ENCODE measurements around the gene ZDHHC24. TPM values are rescaled to one million over a fixed set of nuclear protein-coding genes. Genes with fewer than 3 reads are reported as not detected.
A peak's percentile ranks its signal among the peaks of the same experiment; 100 is the strongest.
"Not testable (repeated sequence)": the region's sequence is repeated elsewhere in the genome, so short reads cannot be mapped to it uniquely, and the experiment has no call there.

Gene ZDHHC24
- polyA plus RNA-seq, 4 donors, result 3.1 to 11.0 (median 5.5) TPM

- Histone ChIP-seq H3K9me3 (ENCODE audit: control insufficient read depth in 2 of 2, insufficient read depth in 1 of 2, low read depth in 1 of 2, low read length in 1 of 2) (no peaks in the 10 kb centered on the region), H3K27me3 (ENCODE audit: control insufficient read depth in 3 of 3, insufficient read depth in 3 of 3, low read length in 3 of 3) (peaks cover 0 to 13% (median 0%) of the 10 kb centered on the region in 3 donors), H3K4me3 (ENCODE audit: low read depth in 1 of 3, low read length in 3 of 3) (no peak overlapping the region), H3K36me3 (ENCODE audit: control insufficient read depth in 3 of 3, insufficient read depth in 2 of 3, low read depth in 1 of 3, low read length in 3 of 3) (peaks cover 0 to 11% (median 0%) of the 10 kb centered on the region in 3 donors), H3K4me1 (ENCODE audit: control insufficient read depth in 3 of 3, insufficient read depth in 2 of 3, low read depth in 1 of 3, low read length in 2 of 3) (peaks cover 0 to 16% (median 0%) of the 10 kb centered on the region in 3 donors), H3K27ac (ENCODE audit: low read depth in 1 of 3, low read length in 2 of 3) (no peak overlapping the region)
- DNase-seq (no peak), FAIRE-seq (no peak)
- 32 to 36% (median 36%) methylated on average over 5 of the region's 5 CpGs for WGBS, 3 donors
These were observed 1.8 kb upstream of the ZDHHC24 start for GRCh38 chr11:66547662-66548009.

GRCh38 chr11:66546966-66547661 is 1.3 kb upstream of the ZDHHC24 start:
- whole genome bisulfite sequencing, 3 donors, result 22 to 36% (median 29%) methylated on average over 18 of the region's 18 CpGs
- Histone ChIP-seq H3K27me3 (ENCODE audit: control insufficient read depth in 3 of 3, insufficient read depth in 3 of 3, low read length in 3 of 3) (peaks cover 0 to 13% (median 0%) of the 10 kb centered on the region in 3 donors), H3K27ac (ENCODE audit: low read depth in 1 of 3, low read length in 2 of 3) (no peak overlapping the region), H3K4me1 (ENCODE audit: control insufficient read depth in 3 of 3, insufficient read depth in 2 of 3, low read depth in 1 of 3, low read length in 2 of 3) (peaks cover 0 to 16% (median 0%) of the 10 kb centered on the region in 3 donors), H3K9me3 (ENCODE audit: control insufficient read depth in 2 of 2, insufficient read depth in 1 of 2, low read depth in 1 of 2, low read length in 1 of 2) (no peaks in the 10 kb centered on the region), H3K36me3 (ENCODE audit: control insufficient read depth in 3 of 3, insufficient read depth in 2 of 3, low read depth in 1 of 3, low read length in 3 of 3) (peaks cover 0 to 16% (median 3%) of the 10 kb centered on the region in 3 donors), H3K4me3 (ENCODE audit: low read depth in 1 of 3, low read length in 3 of 3) (peak overlapping the region in 1 of 3 donors; percentile 85)
- FAIRE-seq (no peak), DNase-seq (no peak)

GRCh38 chr11:66546368-66546965 is 619 bp upstream of the ZDHHC24 start, which contains the start of gene ACTN3:
TSS of gene ACTN3 (plus strand) at chr11:66546903. CDS start at chr11:66546938, 35 bp downstream.
- Histone ChIP-seq H3K9me3 (ENCODE audit: control insufficient read depth in 2 of 2, insufficient read depth in 1 of 2, low read depth in 1 of 2, low read length in 1 of 2) (no peaks in the 10 kb centered on the region), H3K4me3 (ENCODE audit: low read depth in 1 of 3, low read length in 3 of 3) (peak within 1 kb of the TSS; percentile 66 to 85 (median 74)), H3K27ac (ENCODE audit: low read depth in 1 of 3, low read length in 2 of 3) (peak within 1 kb of the TSS in 2 of 3 donors; percentile 61 to 77), H3K4me1 (ENCODE audit: control insufficient read depth in 3 of 3, insufficient read depth in 2 of 3, low read depth in 1 of 3, low read length in 2 of 3) (peaks cover 0 to 16% (median 0%) of the 10 kb centered on the region in 3 donors), H3K27me3 (ENCODE audit: control insufficient read depth in 3 of 3, insufficient read depth in 3 of 3, low read length in 3 of 3) (peaks cover 0 to 13% (median 0%) of the 10 kb centered on the region in 3 donors), H3K36me3 (ENCODE audit: control insufficient read depth in 3 of 3, insufficient read depth in 2 of 3, low read depth in 1 of 3, low read length in 3 of 3) (peaks cover 0 to 21% (median 3%) of the 10 kb centered on the region in 3 donors)
- DNase-seq (no peak), FAIRE-seq (no peak)
- WGBS, 3 donors, result 1 to 4% (median 4%) methylated on average over 28 to 37 of the region's 37 CpGs

- 52 to 70% (median 55%) methylated on average over 14 of the region's 14 CpGs for WGBS, 3 donors
- not testable (repeated sequence) for H3K4me3 ChIP-seq (ENCODE audit: low read depth in 1 of 3, low read length in 3 of 3); H3K9me3 ChIP-seq (ENCODE audit: control insufficient read depth in 2 of 2, insufficient read depth in 1 of 2, low read depth in 1 of 2, low read length in 1 of 2); FAIRE-seq; H3K27ac ChIP-seq (ENCODE audit: low read depth in 1 of 3, low read length in 2 of 3); DNase-seq
- Histone ChIP-seq H3K27me3 (ENCODE audit: control insufficient read depth in 3 of 3, insufficient read depth in 3 of 3, low read length in 3 of 3) (peaks cover 0 to 13% (median 0%) of the 10 kb centered on the region in 3 donors), H3K36me3 (ENCODE audit: control insufficient read depth in 3 of 3, insufficient read depth in 2 of 3, low read depth in 1 of 3, low read length in 3 of 3) (peaks cover 0 to 23% (median 3%) of the 10 kb centered on the region in 3 donors), H3K4me1 (ENCODE audit: control insufficient read depth in 3 of 3, insufficient read depth in 2 of 3, low read depth in 1 of 3, low read length in 2 of 3) (peaks cover 0 to 16% (median 0%) of the 10 kb centered on the region in 3 donors)
These were observed 896 bp downstream of the ZDHHC24 start for GRCh38 chr11:66544952-66545351.

GRCh38 chr11:66543263-66544107 is 2.4 kb downstream of the ZDHHC24 start:
- Histone ChIP-seq H3K4me3 (ENCODE audit: low read depth in 1 of 3, low read length in 3 of 3) (no peak overlapping the region), H3K9me3 (ENCODE audit: control insufficient read depth in 2 of 2, insufficient read depth in 1 of 2, low read depth in 1 of 2, low read length in 1 of 2) (no peaks in the 10 kb centered on the region), H3K27ac (ENCODE audit: low read depth in 1 of 3, low read length in 2 of 3) (peak overlapping the region in 1 of 3 donors; percentile 48), H3K27me3 (ENCODE audit: control insufficient read depth in 3 of 3, insufficient read depth in 3 of 3, low read length in 3 of 3) (peaks cover 0 to 5% (median 0%) of the 10 kb centered on the region in 3 donors), H3K36me3 (ENCODE audit: control insufficient read depth in 3 of 3, insufficient read depth in 2 of 3, low read depth in 1 of 3, low read length in 3 of 3) (peaks cover 0 to 38% (median 3%) of the 10 kb centered on the region in 3 donors), H3K4me1 (ENCODE audit: control insufficient read depth in 3 of 3, insufficient read depth in 2 of 3, low read depth in 1 of 3, low read length in 2 of 3) (peaks cover 0 to 16% (median 0%) of the 10 kb centered on the region in 3 donors)
- DNase-seq, result peak; percentile 29 to 52
- 36 to 80% (median 68%) methylated on average over 26 of the region's 26 CpGs for WGBS, 3 donors
- no peak for FAIRE-seq

- 87 to 89% (median 87%) methylated on average over 10 of the region's 10 CpGs for WGBS, 3 donors
- Histone ChIP-seq H3K4me1 (ENCODE audit: control insufficient read depth in 3 of 3, insufficient read depth in 2 of 3, low read depth in 1 of 3, low read length in 2 of 3) (peaks cover 0 to 16% (median 0%) of the 10 kb centered on the region in 3 donors), H3K4me3 (ENCODE audit: low read depth in 1 of 3, low read length in 3 of 3) (no peak overlapping the region), H3K27me3 (ENCODE audit: control insufficient read depth in 3 of 3, insufficient read depth in 3 of 3, low read length in 3 of 3) (peaks cover 0 to 4% (median 0%) of the 10 kb centered on the region in 3 donors), H3K27ac (ENCODE audit: low read depth in 1 of 3, low read length in 2 of 3) (no peak overlapping the region), H3K36me3 (ENCODE audit: control insufficient read depth in 3 of 3, insufficient read depth in 2 of 3, low read depth in 1 of 3, low read length in 3 of 3) (peaks cover 0 to 40% (median 3%) of the 10 kb centered on the region in 3 donors), H3K9me3 (ENCODE audit: control insufficient read depth in 2 of 2, insufficient read depth in 1 of 2, low read depth in 1 of 2, low read length in 1 of 2) (no peaks in the 10 kb centered on the region)
- FAIRE-seq, result no peak
- no peak for DNase-seq
These were observed 3.5 kb downstream of the ZDHHC24 start for GRCh38 chr11:66542362-66542761.

- DNase-seq, result no peak
- WGBS, 3 donors, result 89 to 93% (median 89%) methylated on average over 4 of the region's 4 CpGs
- FAIRE-seq, result no peak
- H3K36me3 ChIP-seq (ENCODE audit: control insufficient read depth in 3 of 3, insufficient read depth in 2 of 3, low read depth in 1 of 3, low read length in 3 of 3), result peaks cover 2 to 44% (median 3%) of the 10 kb centered on the region in 3 donors
- no peaks in the 10 kb centered on the region for H3K9me3 ChIP-seq (ENCODE audit: control insufficient read depth in 2 of 2, insufficient read depth in 1 of 2, low read depth in 1 of 2, low read length in 1 of 2)
- H3K27me3 ChIP-seq (ENCODE audit: control insufficient read depth in 3 of 3, insufficient read depth in 3 of 3, low read length in 3 of 3), result peaks cover 0 to 4% (median 0%) of the 10 kb centered on the region in 3 donors
- H3K27ac ChIP-seq (ENCODE audit: low read depth in 1 of 3, low read length in 2 of 3), result no peak overlapping the region
- no peak overlapping the region for H3K4me3 ChIP-seq (ENCODE audit: low read depth in 1 of 3, low read length in 3 of 3)
- H3K4me1 ChIP-seq (ENCODE audit: control insufficient read depth in 3 of 3, insufficient read depth in 2 of 3, low read depth in 1 of 3, low read length in 2 of 3), result peaks cover 0 to 14% (median 0%) of the 10 kb centered on the region in 3 donors
These were observed 4.0 kb downstream of the ZDHHC24 start for GRCh38 chr11:66541892-66542291.

GRCh38 chr11:66540598-66540997 is 5.2 kb downstream of the ZDHHC24 start:
- not testable (repeated sequence) for H3K4me1 ChIP-seq (ENCODE audit: control insufficient read depth in 3 of 3, insufficient read depth in 2 of 3, low read depth in 1 of 3, low read length in 2 of 3); H3K9me3 ChIP-seq (ENCODE audit: control insufficient read depth in 2 of 2, insufficient read depth in 1 of 2, low read depth in 1 of 2, low read length in 1 of 2); DNase-seq; H3K27ac ChIP-seq (ENCODE audit: low read depth in 1 of 3, low read length in 2 of 3); H3K4me3 ChIP-seq (ENCODE audit: low read depth in 1 of 3, low read length in 3 of 3); FAIRE-seq; H3K27me3 ChIP-seq (ENCODE audit: control insufficient read depth in 3 of 3, insufficient read depth in 3 of 3, low read length in 3 of 3)
- peaks cover 2 to 54% (median 3%) of the 10 kb centered on the region in 3 donors for H3K36me3 ChIP-seq (ENCODE audit: control insufficient read depth in 3 of 3, insufficient read depth in 2 of 3, low read depth in 1 of 3, low read length in 3 of 3)
- WGBS, 3 donors, result 77 to 92% (median 86%) methylated on average over 6 to 8 of the region's 8 CpGs
